ENCODE results near the gene FCER1G.

FCER1G gene

GRCh38 chr1:161191971-161192370 is 23.1 kb upstream of the FCER1G start:
- Histone ChIP-seq H3K4me3 (ENCODE audit: low read length) (no peak overlapping the region), H3K9me3 (ENCODE audit: control insufficient read depth, low read length) (no peaks in the 10 kb centered on the region), H3K36me3 (ENCODE audit: control insufficient read depth, insufficient read depth, low read length) (no peaks in the 10 kb centered on the region), H3K9ac (ENCODE audit: low read length) (no peak overlapping the region), H3K27me3 (ENCODE audit: control insufficient read depth, insufficient read depth, low read length) (peaks cover 10% of the 10 kb centered on the region), H3K4me1 (ENCODE audit: control insufficient read depth, insufficient read depth, low read length) (peaks cover 7% of the 10 kb centered on the region)

DNA sequence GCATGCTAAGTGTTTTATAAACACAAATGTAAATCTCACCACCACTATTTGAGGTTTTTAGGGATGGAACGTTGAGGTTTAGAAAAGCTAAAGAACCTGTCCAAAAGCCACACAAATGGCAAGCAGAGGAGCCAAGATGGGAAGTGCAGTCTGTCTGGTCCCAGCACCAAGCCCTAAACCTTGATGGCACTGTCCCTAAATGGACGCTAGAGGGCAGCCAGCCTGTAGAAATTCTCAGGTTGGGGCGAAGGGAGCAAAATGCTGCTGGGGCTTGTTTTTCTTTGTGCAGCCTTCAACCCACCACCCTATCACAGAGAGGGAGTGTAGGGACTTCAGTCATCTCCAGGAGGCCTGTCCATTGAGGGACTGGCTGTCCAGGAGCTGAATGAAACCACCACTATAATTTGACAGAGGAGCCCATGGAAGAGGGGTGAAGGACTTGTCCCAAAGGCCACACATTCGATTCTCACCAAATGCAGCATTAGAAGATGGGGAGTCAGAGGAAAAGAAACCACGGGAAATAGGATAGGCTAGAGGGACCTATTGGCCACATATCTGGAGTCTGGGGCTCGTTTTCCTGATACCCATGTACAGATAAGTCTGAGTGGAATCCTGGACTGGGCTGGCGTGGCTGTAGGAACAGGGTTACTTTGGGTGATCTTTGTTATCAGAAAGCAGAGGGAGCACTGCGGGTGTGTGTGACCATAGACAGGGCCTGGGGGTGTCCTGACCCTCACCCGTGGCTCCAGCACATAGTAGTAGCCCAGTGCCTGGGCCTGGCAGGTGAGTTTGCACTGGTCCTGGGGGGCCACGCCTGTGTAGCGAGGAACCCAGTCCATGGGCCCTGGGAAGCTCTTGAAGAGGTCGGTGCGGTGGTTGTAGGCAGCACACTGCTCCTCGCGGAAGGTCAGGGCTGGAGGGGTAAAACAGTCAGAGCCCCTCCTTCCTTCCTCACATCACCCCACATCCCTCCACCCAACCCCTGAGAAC is 22.3 kb upstream of the FCER1G start:
- Histone ChIP-seq H3K9me3 (ENCODE audit: control insufficient read depth, low read length) (no peaks in the 10 kb centered on the region), H3K27me3 (ENCODE audit: control insufficient read depth, insufficient read depth, low read length) (peaks cover 10% of the 10 kb centered on the region), H3K4me3 (ENCODE audit: low read length) (no peak overlapping the region), H3K36me3 (ENCODE audit: control insufficient read depth, insufficient read depth, low read length) (no peaks in the 10 kb centered on the region), H3K4me1 (ENCODE audit: control insufficient read depth, insufficient read depth, low read length) (peaks cover 10% of the 10 kb centered on the region), H3K9ac (ENCODE audit: low read length) (no peak overlapping the region)

- Histone ChIP-seq H3K9me3 (ENCODE audit: control insufficient read depth, low read length) (no peaks in the 10 kb centered on the region), H3K4me3 (ENCODE audit: low read length) (no peak overlapping the region), H3K4me1 (ENCODE audit: control insufficient read depth, insufficient read depth, low read length) (peaks cover 15% of the 10 kb centered on the region), H3K36me3 (ENCODE audit: control insufficient read depth, insufficient read depth, low read length) (no peaks in the 10 kb centered on the region), H3K27me3 (ENCODE audit: control insufficient read depth, insufficient read depth, low read length) (peaks cover 10% of the 10 kb centered on the region), H3K9ac (ENCODE audit: low read length) (no peak overlapping the region)
These were observed 21.4 kb upstream of the FCER1G start for GRCh38 chr1:161193561-161194235.

DNA sequence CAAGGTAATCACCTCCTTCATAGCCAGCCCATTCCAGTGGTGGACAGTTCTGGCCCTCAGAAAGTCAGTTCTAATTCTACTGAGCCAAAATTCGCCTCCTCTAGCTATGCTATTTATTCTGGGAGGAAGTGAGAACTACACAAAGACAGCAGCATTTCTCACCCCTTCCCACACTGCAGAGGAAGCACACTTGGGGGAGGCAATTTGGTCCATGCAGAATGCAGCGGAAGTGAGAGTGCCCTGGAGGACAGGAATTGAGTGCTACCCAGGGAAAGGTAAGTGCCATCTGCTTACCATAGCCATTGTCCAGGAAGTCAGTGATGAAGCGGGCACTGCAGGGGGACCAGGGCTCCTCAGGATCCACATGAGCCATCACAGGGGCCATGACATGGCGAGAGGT is 19.9 kb upstream of the FCER1G start:
- H3K4me3 ChIP-seq (ENCODE audit: low read length) = no peak overlapping the region
- H3K27me3 ChIP-seq (ENCODE audit: control insufficient read depth, insufficient read depth, low read length) = peaks cover 10% of the 10 kb centered on the region
- H3K36me3 ChIP-seq (ENCODE audit: control insufficient read depth, insufficient read depth, low read length) = no peaks in the 10 kb centered on the region
- H3K9ac ChIP-seq (ENCODE audit: low read length) = no peak overlapping the region
- no peaks in the 10 kb centered on the region for H3K9me3 ChIP-seq (ENCODE audit: control insufficient read depth, low read length)
- peaks cover 18% of the 10 kb centered on the region for H3K4me1 ChIP-seq (ENCODE audit: control insufficient read depth, insufficient read depth, low read length)

DNA sequence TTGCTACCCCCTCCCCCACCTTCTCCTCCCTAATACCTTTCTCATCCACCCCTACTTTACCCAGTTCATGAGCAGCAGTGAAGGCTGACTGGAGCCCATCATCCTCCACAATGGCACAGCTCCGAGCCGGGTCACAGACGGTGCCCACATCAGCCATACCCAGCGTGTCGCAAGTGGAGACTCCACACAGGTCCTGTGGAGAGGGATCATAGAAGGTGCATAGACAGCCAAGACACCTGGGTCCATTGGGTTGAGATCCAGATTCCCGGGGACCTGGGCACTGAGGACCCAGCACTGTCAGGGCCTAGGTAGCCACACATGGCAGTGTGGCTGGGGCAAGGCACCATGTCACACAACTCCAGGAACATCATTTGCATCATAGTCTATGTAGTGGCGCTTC is 19.0 kb upstream of the FCER1G start:
- Histone ChIP-seq H3K4me3 (ENCODE audit: low read length) (no peak overlapping the region), H3K4me1 (ENCODE audit: control insufficient read depth, insufficient read depth, low read length) (peaks cover 28% of the 10 kb centered on the region), H3K36me3 (ENCODE audit: control insufficient read depth, insufficient read depth, low read length) (no peaks in the 10 kb centered on the region), H3K27me3 (ENCODE audit: control insufficient read depth, insufficient read depth, low read length) (peaks cover 6% of the 10 kb centered on the region), H3K9me3 (ENCODE audit: control insufficient read depth, low read length) (no peaks in the 10 kb centered on the region), H3K9ac (ENCODE audit: low read length) (peak overlapping the region; percentile 18)

- Histone ChIP-seq H3K4me3 (ENCODE audit: low read length) (no peak overlapping the region), H3K36me3 (ENCODE audit: control insufficient read depth, insufficient read depth, low read length) (no peaks in the 10 kb centered on the region), H3K4me1 (ENCODE audit: control insufficient read depth, insufficient read depth, low read length) (peaks cover 35% of the 10 kb centered on the region), H3K27me3 (ENCODE audit: control insufficient read depth, insufficient read depth, low read length) (peaks cover 3% of the 10 kb centered on the region), H3K9ac (ENCODE audit: low read length) (peak overlapping the region; percentile 45), H3K9me3 (ENCODE audit: control insufficient read depth, low read length) (no peaks in the 10 kb centered on the region)
These were observed 18.3 kb upstream of the FCER1G start for GRCh38 chr1:161196521-161197451.

DNA sequence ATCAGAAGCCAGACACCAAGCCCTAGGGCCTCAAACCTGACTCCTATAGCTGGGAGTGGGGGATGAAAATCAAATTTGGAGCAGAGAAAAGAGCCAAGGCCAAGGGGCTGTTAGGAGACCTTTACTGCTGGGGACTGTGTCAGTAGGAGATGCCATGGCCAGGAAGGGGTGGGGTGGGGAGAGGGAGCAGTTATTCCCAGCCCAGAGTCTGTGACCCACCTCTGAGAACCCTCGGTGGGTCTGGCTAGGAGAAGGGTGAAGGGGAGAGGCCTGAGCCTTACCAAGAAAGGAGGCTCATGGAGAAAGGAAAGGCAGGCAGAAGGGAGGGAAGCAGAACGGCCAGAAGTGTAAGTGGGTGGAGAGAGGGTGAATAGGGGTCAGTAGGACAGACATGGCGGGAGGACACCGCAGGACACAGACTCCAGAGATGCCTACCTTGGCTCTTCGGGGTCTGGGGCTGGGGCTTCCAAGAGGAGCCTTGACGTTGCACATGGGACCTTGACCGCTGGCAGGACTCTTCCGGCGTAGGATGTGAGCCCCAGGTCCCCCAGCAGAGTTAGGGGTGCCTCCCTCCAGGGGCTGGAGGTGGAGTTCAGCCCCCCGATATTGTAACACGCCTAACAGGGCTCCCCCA is 17.4 kb upstream of the FCER1G start:
- no peaks in the 10 kb centered on the region for H3K36me3 ChIP-seq (ENCODE audit: control insufficient read depth, insufficient read depth, low read length)
- no peaks in the 10 kb centered on the region for H3K27me3 ChIP-seq (ENCODE audit: control insufficient read depth, insufficient read depth, low read length)
- peak overlapping the region; percentile 46 for H3K9ac ChIP-seq (ENCODE audit: low read length)
- H3K4me1 ChIP-seq (ENCODE audit: control insufficient read depth, insufficient read depth, low read length) = peaks cover 36% of the 10 kb centered on the region
- no peaks in the 10 kb centered on the region for H3K9me3 ChIP-seq (ENCODE audit: control insufficient read depth, low read length)
- no peak overlapping the region for H3K4me3 ChIP-seq (ENCODE audit: low read length)

DNA sequence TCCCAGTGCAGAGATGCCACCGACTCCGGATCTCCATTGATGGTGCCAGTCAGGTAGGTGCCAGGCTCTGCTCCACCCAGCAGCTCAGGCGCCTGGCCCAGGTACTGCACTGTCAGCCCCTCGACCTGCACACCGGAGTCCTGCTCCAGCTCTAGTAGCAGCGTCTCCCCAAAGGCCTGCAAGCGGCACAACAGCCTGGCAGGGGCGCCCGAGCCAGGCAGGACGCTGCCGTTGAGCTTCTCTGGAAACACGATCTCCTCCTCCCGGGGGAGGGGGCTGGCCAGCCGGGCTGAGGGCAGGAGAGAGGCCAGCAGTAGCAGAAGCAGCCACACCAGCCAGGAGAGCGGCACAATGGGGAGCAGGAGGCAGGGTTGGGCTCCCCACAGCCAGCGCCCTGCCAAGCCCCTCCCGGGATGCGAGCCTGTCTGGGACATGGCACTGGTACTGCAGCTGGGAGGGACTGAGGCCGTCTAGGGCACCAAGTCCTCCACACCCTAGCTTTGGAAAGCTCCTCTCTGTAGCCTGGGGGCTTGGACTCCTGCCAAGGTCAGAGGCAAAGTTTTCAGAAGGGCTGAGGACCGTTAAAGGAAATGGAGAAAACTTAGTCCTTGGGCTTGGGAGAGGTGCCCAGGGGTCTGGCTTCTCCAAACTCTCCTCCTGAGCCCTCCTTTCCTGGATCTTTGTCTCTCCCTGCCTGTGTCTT is 16.8 kb upstream of the FCER1G start:
- Histone ChIP-seq H3K4me1 (ENCODE audit: control insufficient read depth, insufficient read depth, low read length) (peaks cover 42% of the 10 kb centered on the region), H3K4me3 (ENCODE audit: low read length) (no peak overlapping the region), H3K9me3 (ENCODE audit: control insufficient read depth, low read length) (no peaks in the 10 kb centered on the region), H3K36me3 (ENCODE audit: control insufficient read depth, insufficient read depth, low read length) (no peaks in the 10 kb centered on the region), H3K27me3 (ENCODE audit: control insufficient read depth, insufficient read depth, low read length) (no peaks in the 10 kb centered on the region), H3K9ac (ENCODE audit: low read length) (peak overlapping the region; percentile 46)

DNA sequence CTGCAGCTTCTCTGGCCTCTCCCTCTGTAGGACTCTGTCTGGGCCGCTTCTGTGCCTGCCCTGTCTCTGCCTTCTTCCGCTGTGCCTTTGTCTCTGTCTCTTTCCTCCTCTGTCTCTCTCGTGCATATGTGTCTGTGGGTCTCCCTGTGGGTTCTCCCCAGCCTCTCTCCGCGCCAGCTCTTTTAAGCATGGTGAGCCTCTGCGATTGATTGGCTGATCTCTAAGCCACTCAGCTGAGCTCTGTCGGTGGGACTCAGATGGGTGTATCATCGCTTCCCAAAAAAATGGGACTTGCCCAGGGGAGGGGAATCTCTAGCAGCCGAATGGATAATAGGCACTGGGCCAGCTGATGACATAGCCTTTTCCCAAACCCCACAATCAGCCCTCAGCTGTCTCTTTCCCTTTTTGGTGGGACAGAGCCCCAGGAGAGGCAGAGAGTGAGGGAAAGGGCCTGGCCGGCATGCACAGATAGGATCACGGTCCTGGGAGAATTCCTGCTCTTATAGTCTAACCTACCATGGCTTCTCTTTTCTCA is 16.1 kb upstream of the FCER1G start, which contains the start of gene ADAMTS4:
Gene ADAMTS4, minus strand, starts transcription at position 158 of the 535 bp plus-strand sequence. CDS start 427 bp downstream, outside the sequence.
- Histone ChIP-seq H3K27me3 (ENCODE audit: control insufficient read depth, insufficient read depth, low read length) (no peaks in the 10 kb centered on the region), H3K9me3 (ENCODE audit: control insufficient read depth, low read length) (no peaks in the 10 kb centered on the region), H3K36me3 (ENCODE audit: control insufficient read depth, insufficient read depth, low read length) (no peaks in the 10 kb centered on the region), H3K4me3 (ENCODE audit: low read length) (no peak within 1 kb of the TSS), H3K4me1 (ENCODE audit: control insufficient read depth, insufficient read depth, low read length) (peaks cover 46% of the 10 kb centered on the region), H3K9ac (ENCODE audit: low read length) (peak within 1 kb of the TSS; percentile 46)

DNA sequence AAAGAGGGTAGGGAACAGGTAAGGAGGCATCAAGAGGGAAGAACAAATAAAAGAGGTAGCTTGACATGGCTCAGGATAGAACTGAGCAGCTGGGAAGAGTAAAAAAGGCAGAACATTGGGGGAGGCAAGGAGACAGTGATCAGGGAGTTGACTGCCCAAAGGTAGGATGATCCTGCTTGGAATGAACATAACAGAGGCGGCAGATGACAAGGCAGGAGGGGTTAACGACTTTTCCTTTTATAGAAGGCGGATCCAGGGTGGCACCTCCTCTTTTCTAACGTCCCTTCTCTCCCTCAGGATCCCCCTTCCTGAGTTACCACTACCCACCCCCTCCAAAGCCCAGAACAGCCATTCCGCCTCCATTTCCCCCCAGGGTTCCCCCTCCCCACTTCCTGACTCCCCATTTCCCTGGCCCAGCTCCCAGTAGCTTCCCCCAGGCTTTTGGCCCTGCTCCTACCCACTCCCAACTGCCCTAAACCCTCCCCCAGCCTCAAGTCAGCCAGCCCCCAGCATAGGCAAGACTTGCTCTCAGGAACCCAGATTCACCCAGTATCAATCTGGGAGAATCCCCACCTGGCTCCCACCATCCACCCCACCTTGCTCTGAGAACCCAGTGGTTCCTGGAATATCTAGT is 15.5 kb upstream of the FCER1G start:
- Histone ChIP-seq H3K9ac (ENCODE audit: low read length) (peak overlapping the region; percentile 99), H3K4me3 (ENCODE audit: low read length) (no peak overlapping the region), H3K9me3 (ENCODE audit: control insufficient read depth, low read length) (no peaks in the 10 kb centered on the region), H3K4me1 (ENCODE audit: control insufficient read depth, insufficient read depth, low read length) (peaks cover 46% of the 10 kb centered on the region), H3K36me3 (ENCODE audit: control insufficient read depth, insufficient read depth, low read length) (no peaks in the 10 kb centered on the region), H3K27me3 (ENCODE audit: control insufficient read depth, insufficient read depth, low read length) (no peaks in the 10 kb centered on the region)
